Liver (tissue), 9 donors: ENCODE measurements around the gene MRPS16. TPM values are rescaled to one million over a fixed set of nuclear protein-coding genes. Genes with fewer than 3 reads are reported as not detected.
"Not testable (repeated sequence)": the region's sequence is repeated elsewhere in the genome, so short reads cannot be mapped to it uniquely, and the experiment has no call there.

Experiments
- DNase-seq: peaks from one replicate; pipeline ENCODE4 v3.0.0-alpha.2; 2017; ENCODE audit warnings: low spot score
- H3K27ac ChIP-seq, 2 donors: one replicate each; pipeline ENCODE4 v1.7.0; 2013; ENCODE audit warnings: inconsistent platforms in 2 of 2, low read length in 2 of 2, control low read depth in 1 of 2, low read depth in 1 of 2, mild to moderate bottlenecking in 1 of 2
- H3K27me3 ChIP-seq, 4 donors: one replicate each; pipeline versions ENCODE4 v1.6.1 to v1.7.0; 2013; ENCODE audit warnings: low read length in 3 of 4, inconsistent platforms in 1 of 4, mild to moderate bottlenecking in 1 of 4, moderate library complexity in 1 of 4; ENCODE audit not compliant: control insufficient read depth in 4 of 4, insufficient read depth in 4 of 4
- H3K36me3 ChIP-seq, 4 donors: one replicate each; pipeline versions ENCODE4 v1.6.1 to v1.7.0; 2013; ENCODE audit warnings: low read length in 3 of 4, mild to moderate bottlenecking in 3 of 4, low read depth in 1 of 4, moderate library complexity in 1 of 4; ENCODE audit not compliant: control insufficient read depth in 4 of 4, insufficient read depth in 3 of 4
- H3K4me1 ChIP-seq, 4 donors: one replicate each; pipeline versions ENCODE4 v1.6.1 to v1.7.0; 2013; ENCODE audit warnings: low read length in 3 of 4, mild to moderate bottlenecking in 3 of 4, moderate library complexity in 1 of 4; ENCODE audit not compliant: control insufficient read depth in 4 of 4, insufficient read depth in 4 of 4
- H3K4me3 ChIP-seq, 3 donors: one replicate each; pipeline versions ENCODE4 v1.6.1 to v1.7.0; 2013; ENCODE audit warnings: low read length in 3 of 3, control low read depth in 1 of 3, low read depth in 1 of 3, mild to moderate bottlenecking in 1 of 3
- H3K9ac ChIP-seq, 2 donors: one replicate each; pipeline ENCODE4 v1.7.0; 2013; ENCODE audit warnings: low read length in 2 of 2, mild to moderate bottlenecking in 2 of 2, moderate library complexity in 2 of 2, control low read depth in 1 of 2, low read depth in 1 of 2
- H3K9me3 ChIP-seq, 4 donors: one replicate each; pipeline versions ENCODE4 v1.6.1 to v1.7.0; 2013; ENCODE audit warnings: low read length in 3 of 4; ENCODE audit not compliant: control insufficient read depth in 4 of 4
- GABPA ChIP-seq, 2 donors: IDR thresholded peaks in 1 of 2; conservative IDR thresholded peaks in 1 of 2; 2 replicates each; pipeline ENCODE4 v1.6.1; 2016; ENCODE audit warnings: antibody characterized with exemption in 2 of 2, mild to moderate bottlenecking in 1 of 2, moderate library complexity in 1 of 2
- HNF4A ChIP-seq, 2 donors: conservative IDR thresholded peaks; 2 replicates each; pipeline ENCODE4 v1.6.1; 2016; ENCODE audit warnings: antibody characterized with exemption in 2 of 2, mild to moderate bottlenecking in 2 of 2
- HNF4G ChIP-seq: IDR thresholded peaks from 2 replicates; pipeline ENCODE4 v1.6.1; 2016; ENCODE audit warnings: antibody characterized with exemption
- NR2F2 ChIP-seq: IDR thresholded peaks from 2 replicates; pipeline ENCODE4 v1.6.1; 2016; ENCODE audit warnings: antibody characterized with exemption
- RAD21 ChIP-seq, 2 donors: IDR thresholded peaks; 2 replicates each; pipeline ENCODE4 v1.6.1; 2016; ENCODE audit warnings: antibody characterized with exemption in 2 of 2, mild to moderate bottlenecking in 2 of 2
- RXRA ChIP-seq, 2 donors: IDR thresholded peaks; 2 replicates each; pipeline ENCODE4 v1.6.1; 2017 to 2018; ENCODE audit warnings: antibody characterized with exemption in 2 of 2, mild to moderate bottlenecking in 1 of 2
- TAF1 ChIP-seq: conservative IDR thresholded peaks from 2 replicates; pipeline ENCODE4 v1.6.1; 2016; ENCODE audit warnings: antibody characterized with exemption, mild to moderate bottlenecking
- YY1 ChIP-seq: IDR thresholded peaks from 2 replicates; pipeline ENCODE4 v1.6.1; 2016; ENCODE audit warnings: antibody characterized with exemption, mild to moderate bottlenecking
- WGBS: extraction: QIAGEN DNeasy Blood & Tissue Kit; methylation state at CpG from one replicate; pipeline ENCODE4 v1.1.7; 2013; 5-methylcytosine and 5-hydroxymethylcytosine counted together
- polyA plus RNA-seq, 2 donors: library from polyadenylated mRNA; stranded (reverse) in 1 of 2; unstranded in 1 of 2; fragments of 200-250 nt in 1 of 2; fragments of >200 nt in 1 of 2; fragmentation: Nextera tagmentation in 1 of 2; extraction: Ambion mirVana in 1 of 2; gene quantifications; one replicate each; pipeline versions ENCODE4 v1.2.1 to v1.2.3, GENCODE V29; 2013 to 2015
- total RNA-seq, 2 donors: library from RNA; depleted of rRNA; stranded (reverse); fragments of >200 nt; gene quantifications; one replicate each; pipeline ENCODE4 v1.2.3, GENCODE V29; 2014
- TF ChIP-seq, protein P1 (sequence below): fragments of 150-350 bp; IDR thresholded peaks from 2 replicates; pipeline ENCODE4 v1.5.1; 2017; ENCODE audit warnings: improper control_type of control experiment, low read depth, low read length; ENCODE audit not compliant: missing input control
- TF ChIP-seq, protein P2 (sequence below): IDR thresholded peaks from 2 replicates; pipeline ENCODE4 v1.6.1; 2016; ENCODE audit warnings: antibody characterized with exemption
- TF ChIP-seq, protein P3 (sequence below): IDR thresholded peaks from 2 replicates; pipeline ENCODE4 v1.6.1; 2016; ENCODE audit warnings: antibody characterized with exemption, mild to moderate bottlenecking
- donor health status: healthy.
- donor health status: healthy.
- donor health status: healthy.
- donor health status: healthy.
- donor health status: healthy.

Gene MRPS16
- total and polyA plus RNA-seq, 4 donors, result 34.2 to 87.5 (median 48.3) TPM

DNA sequence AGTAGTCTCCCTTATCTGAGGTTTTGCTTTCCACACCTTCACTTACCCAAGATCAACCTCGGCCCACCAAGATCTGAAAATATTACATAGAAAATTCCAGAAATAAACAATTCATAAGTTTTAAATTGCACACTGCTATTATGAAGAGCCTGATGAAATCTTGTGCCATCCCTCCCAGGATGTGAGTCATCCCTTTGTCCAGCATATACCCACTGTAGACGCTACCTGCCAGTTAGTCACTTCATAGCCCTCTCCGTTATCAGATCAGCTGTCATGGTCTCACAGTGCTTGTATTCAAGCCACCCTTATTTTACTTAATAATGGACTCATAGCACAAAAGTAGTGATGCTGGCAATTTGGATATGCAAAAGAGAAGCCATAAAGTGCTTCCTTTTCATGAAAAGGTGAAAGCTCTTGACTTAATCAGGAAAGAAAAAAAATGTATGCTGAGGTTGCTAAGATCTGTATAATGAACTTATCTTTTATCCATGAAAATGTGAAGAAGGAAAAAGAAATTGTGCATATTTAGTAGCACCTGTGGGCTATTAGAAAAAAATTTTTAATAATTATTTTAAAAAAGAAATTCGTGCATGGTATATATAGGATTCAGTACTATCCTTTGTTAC is 9.8 kb upstream of the MRPS16 start:
- no peak overlapping the region for H3K27ac ChIP-seq
- 79% methylated on average over 4 of the region's 4 CpGs for WGBS
- H3K4me1 ChIP-seq, result peaks cover 0 to 4% (median 0%) of the 10 kb centered on the region in 4 donors
- H3K9ac ChIP-seq, result no peak overlapping the region
- H3K27me3 ChIP-seq, result no peaks in the 10 kb centered on the region
- no peaks in the 10 kb centered on the region for H3K9me3 ChIP-seq
- H3K36me3 ChIP-seq, result no peaks in the 10 kb centered on the region
- TF ChIP-seq GABPA (IDR thresholded peaks at IDR 0.05 in 1 of 2, conservative IDR thresholded peaks at IDR 0.05 in 1 of 2) (no peak), TAF1 (no peak), RXRA (IDR thresholded peaks at IDR 0.05) (no peak), RAD21 (IDR thresholded peaks at IDR 0.05) (no peak), HNF4A (conservative IDR thresholded peaks at IDR 0.05) (no peak), NR2F2 (no peak)
- TF ChIP-seq, protein P1, sequence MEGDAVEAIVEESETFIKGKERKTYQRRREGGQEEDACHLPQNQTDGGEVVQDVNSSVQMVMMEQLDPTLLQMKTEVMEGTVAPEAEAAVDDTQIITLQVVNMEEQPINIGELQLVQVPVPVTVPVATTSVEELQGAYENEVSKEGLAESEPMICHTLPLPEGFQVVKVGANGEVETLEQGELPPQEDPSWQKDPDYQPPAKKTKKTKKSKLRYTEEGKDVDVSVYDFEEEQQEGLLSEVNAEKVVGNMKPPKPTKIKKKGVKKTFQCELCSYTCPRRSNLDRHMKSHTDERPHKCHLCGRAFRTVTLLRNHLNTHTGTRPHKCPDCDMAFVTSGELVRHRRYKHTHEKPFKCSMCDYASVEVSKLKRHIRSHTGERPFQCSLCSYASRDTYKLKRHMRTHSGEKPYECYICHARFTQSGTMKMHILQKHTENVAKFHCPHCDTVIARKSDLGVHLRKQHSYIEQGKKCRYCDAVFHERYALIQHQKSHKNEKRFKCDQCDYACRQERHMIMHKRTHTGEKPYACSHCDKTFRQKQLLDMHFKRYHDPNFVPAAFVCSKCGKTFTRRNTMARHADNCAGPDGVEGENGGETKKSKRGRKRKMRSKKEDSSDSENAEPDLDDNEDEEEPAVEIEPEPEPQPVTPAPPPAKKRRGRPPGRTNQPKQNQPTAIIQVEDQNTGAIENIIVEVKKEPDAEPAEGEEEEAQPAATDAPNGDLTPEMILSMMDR, result no peak
- TF ChIP-seq, protein P2, sequence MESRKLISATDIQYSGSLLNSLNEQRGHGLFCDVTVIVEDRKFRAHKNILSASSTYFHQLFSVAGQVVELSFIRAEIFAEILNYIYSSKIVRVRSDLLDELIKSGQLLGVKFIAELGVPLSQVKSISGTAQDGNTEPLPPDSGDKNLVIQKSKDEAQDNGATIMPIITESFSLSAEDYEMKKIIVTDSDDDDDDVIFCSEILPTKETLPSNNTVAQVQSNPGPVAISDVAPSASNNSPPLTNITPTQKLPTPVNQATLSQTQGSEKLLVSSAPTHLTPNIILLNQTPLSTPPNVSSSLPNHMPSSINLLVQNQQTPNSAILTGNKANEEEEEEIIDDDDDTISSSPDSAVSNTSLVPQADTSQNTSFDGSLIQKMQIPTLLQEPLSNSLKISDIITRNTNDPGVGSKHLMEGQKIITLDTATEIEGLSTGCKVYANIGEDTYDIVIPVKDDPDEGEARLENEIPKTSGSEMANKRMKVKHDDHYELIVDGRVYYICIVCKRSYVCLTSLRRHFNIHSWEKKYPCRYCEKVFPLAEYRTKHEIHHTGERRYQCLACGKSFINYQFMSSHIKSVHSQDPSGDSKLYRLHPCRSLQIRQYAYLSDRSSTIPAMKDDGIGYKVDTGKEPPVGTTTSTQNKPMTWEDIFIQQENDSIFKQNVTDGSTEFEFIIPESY, result no peak
- DNase-seq, result no peak
- no peak overlapping the region for H3K4me3 ChIP-seq

DNA sequence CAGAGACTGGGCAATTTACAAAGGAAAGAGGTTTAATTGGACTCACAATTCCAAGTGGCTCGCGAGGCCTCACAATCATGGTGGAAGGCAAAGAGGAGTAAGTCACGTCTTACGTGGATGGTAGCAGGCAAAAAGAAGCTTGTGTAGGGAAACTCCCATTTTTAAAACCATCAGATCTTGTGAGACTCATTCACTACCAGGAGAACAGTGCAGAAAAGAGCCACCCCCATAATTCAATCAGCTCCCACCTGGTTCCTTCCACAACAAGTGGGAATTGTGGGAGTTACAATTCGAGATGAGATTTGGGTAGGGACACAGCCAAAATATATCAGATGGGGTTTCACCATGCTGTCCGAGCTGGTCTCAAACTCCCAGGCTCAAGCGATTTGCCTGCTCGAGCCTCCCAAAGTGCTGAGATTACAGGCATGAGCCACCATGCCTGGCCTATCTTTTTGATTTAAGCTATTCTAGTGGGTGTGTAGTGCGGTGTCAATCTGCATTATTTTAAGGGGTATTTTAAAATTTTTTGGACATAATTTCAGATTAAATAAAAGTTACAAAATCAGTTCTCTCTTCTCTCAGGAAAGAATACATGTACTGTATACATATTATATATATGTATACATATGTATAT is 9.0 kb upstream of the MRPS16 start:
- Histone ChIP-seq H3K4me1 (peaks cover 0 to 4% (median 0%) of the 10 kb centered on the region in 4 donors), H3K36me3 (no peaks in the 10 kb centered on the region), H3K9me3 (no peaks in the 10 kb centered on the region), H3K27ac (no peak overlapping the region), H3K4me3 (no peak overlapping the region), H3K9ac (no peak overlapping the region), H3K27me3 (no peaks in the 10 kb centered on the region)
- DNase-seq, result no peak
- 96% methylated on average over 9 of the region's 9 CpGs for WGBS
- no peak for TF ChIP-seq RXRA (IDR thresholded peaks at IDR 0.05)
- TF ChIP-seq HNF4G, result no peak
- TF ChIP-seq NR2F2, result no peak
- TF ChIP-seq, protein P3, sequence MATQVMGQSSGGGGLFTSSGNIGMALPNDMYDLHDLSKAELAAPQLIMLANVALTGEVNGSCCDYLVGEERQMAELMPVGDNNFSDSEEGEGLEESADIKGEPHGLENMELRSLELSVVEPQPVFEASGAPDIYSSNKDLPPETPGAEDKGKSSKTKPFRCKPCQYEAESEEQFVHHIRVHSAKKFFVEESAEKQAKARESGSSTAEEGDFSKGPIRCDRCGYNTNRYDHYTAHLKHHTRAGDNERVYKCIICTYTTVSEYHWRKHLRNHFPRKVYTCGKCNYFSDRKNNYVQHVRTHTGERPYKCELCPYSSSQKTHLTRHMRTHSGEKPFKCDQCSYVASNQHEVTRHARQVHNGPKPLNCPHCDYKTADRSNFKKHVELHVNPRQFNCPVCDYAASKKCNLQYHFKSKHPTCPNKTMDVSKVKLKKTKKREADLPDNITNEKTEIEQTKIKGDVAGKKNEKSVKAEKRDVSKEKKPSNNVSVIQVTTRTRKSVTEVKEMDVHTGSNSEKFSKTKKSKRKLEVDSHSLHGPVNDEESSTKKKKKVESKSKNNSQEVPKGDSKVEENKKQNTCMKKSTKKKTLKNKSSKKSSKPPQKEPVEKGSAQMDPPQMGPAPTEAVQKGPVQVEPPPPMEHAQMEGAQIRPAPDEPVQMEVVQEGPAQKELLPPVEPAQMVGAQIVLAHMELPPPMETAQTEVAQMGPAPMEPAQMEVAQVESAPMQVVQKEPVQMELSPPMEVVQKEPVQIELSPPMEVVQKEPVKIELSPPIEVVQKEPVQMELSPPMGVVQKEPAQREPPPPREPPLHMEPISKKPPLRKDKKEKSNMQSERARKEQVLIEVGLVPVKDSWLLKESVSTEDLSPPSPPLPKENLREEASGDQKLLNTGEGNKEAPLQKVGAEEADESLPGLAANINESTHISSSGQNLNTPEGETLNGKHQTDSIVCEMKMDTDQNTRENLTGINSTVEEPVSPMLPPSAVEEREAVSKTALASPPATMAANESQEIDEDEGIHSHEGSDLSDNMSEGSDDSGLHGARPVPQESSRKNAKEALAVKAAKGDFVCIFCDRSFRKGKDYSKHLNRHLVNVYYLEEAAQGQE, result no peak
- no peak for TF ChIP-seq GABPA (IDR thresholded peaks at IDR 0.05 in 1 of 2, conservative IDR thresholded peaks at IDR 0.05 in 1 of 2)
- TF ChIP-seq YY1, result no peak
- TF ChIP-seq, protein P1, result no peak
- TF ChIP-seq HNF4A (conservative IDR thresholded peaks at IDR 0.05), result no peak

DNA sequence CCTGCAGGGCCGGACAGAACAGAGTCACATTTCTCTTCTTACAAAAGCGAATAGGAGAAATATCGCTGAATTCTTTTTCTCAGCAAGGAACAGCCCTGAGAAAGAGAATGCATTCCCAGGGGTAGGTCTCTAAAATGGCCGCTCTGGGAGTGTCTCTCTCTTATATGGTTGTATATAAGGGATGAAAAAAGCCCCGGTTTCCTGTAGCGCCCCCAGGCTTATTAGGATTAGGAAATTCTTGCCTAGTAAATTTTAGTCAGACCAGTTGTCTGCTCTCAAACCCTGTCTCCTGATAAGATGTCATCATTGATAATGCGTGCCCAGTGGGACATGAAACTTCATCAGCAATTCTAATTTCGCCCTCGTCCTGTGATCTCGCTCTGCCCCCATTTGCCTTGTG is 6.2 kb upstream of the MRPS16 start:
- whole genome bisulfite sequencing, result 97% methylated on average over 10 of the region's 10 CpGs
- H3K9me3 ChIP-seq, H3K27ac ChIP-seq, H3K36me3 ChIP-seq, DNase-seq, H3K4me1 ChIP-seq, H3K27me3 ChIP-seq, H3K9ac ChIP-seq, H3K4me3 ChIP-seq: not testable (repeated sequence)
